Measurements from ENCODE around the gene TP63. TPM values are rescaled to one million over a fixed set of nuclear protein-coding genes. Genes with fewer than 3 reads are reported as not detected.

TP63 gene
- total and polyA plus RNA-seq, 7 experiments from 2014 or later, result 0.11 to 0.97 (median 0.20) TPM; not detected in 4

GRCh38 chr3:189781415-189781814 is 150.2 kb downstream of the TP63 start:
- no peaks in the 10 kb centered on the region for H3K4me1 ChIP-seq (ENCODE audit: control insufficient read depth in 2 of 2, insufficient read depth in 2 of 2, low read length in 2 of 2)
- ChIA-PET POLR2A (no interaction called here), CTCF (interaction anchor here (1.4 kb wide), 1 partner anchor 9 kb away, joined by 3 read pairs; no protein-coding TSS in a partner anchor)
- ATAC-seq, result no peak
- no peaks in the 10 kb centered on the region for H3K36me3 ChIP-seq (ENCODE audit: control insufficient read depth in 2 of 3, insufficient read depth in 3 of 3, low read length in 3 of 3)
- no peak overlapping the region for H3K4me3 ChIP-seq (ENCODE audit: low read length)
- no peak overlapping the region for H3K27ac ChIP-seq (ENCODE audit: low read depth, low read length)
- intact Hi-C loops (cut with micrococcal nuclease), result no loop called here
- Mint-ChIP-seq H3K27me3 (peaks cover 0 to 4% (median 0%) of the 10 kb centered on the region in 5 donors), H3K36me3 (no peaks in the 10 kb centered on the region), H3K4me1 (peaks cover 0 to 1% (median 0%) of the 10 kb centered on the region in 7 donors), H3K9me3 (peaks cover 0 to 2% (median 0%) of the 10 kb centered on the region in 11 donors), H3K27ac (no peak overlapping the region), H3K4me3 (no peak overlapping the region)
- no peaks in the 10 kb centered on the region for H3K27me3 ChIP-seq (ENCODE audit: control insufficient read depth in 2 of 2, insufficient read depth in 2 of 2, low read length in 2 of 2)
- DNase-seq, result no peak
- no peaks in the 10 kb centered on the region for H3K9me3 ChIP-seq (ENCODE audit: control insufficient read depth in 2 of 3, low read length in 3 of 3)

GRCh38 chr3:189786479-189787064 is 155.4 kb downstream of the TP63 start:
- Mint-ChIP-seq H3K9me3 (no peaks in the 10 kb centered on the region), H3K4me3 (no peak overlapping the region), H3K27me3 (peaks cover 0 to 4% (median 0%) of the 10 kb centered on the region in 5 donors), H3K27ac (no peak overlapping the region), H3K36me3 (no peaks in the 10 kb centered on the region), H3K4me1 (peaks cover 4 to 15% (median 10%) of the 10 kb centered on the region in 7 donors)
- POLR2A ChIA-PET, result no interaction called here
- Histone ChIP-seq H3K36me3 (ENCODE audit: control insufficient read depth in 2 of 3, insufficient read depth in 3 of 3, low read length in 3 of 3) (no peaks in the 10 kb centered on the region), H3K27ac (ENCODE audit: low read depth, low read length) (no peak overlapping the region), H3K9me3 (ENCODE audit: control insufficient read depth in 2 of 3, low read length in 3 of 3) (no peaks in the 10 kb centered on the region), H3K27me3 (ENCODE audit: control insufficient read depth in 2 of 2, insufficient read depth in 2 of 2, low read length in 2 of 2) (no peaks in the 10 kb centered on the region), H3K4me3 (ENCODE audit: low read length) (no peak overlapping the region), H3K4me1 (ENCODE audit: control insufficient read depth in 2 of 2, insufficient read depth in 2 of 2, low read length in 2 of 2) (no peaks in the 10 kb centered on the region)
- CTCF ChIA-PET, result interaction anchor here (0.6 kb wide), 1 partner anchor 40 kb away, joined by 3 read pairs; no protein-coding TSS in a partner anchor
- no peak for DNase-seq
- no peak for ATAC-seq
- intact Hi-C loops (cut with micrococcal nuclease), result loop anchor here in 1 of 2 donors (5.0 kb wide), 1 partner anchor 514 kb away; no protein-coding TSS in a partner anchor

- Histone ChIP-seq H3K36me3 (ENCODE audit: control insufficient read depth in 2 of 3, insufficient read depth in 3 of 3, low read length in 3 of 3) (no peaks in the 10 kb centered on the region), H3K27ac (ENCODE audit: low read depth, low read length) (no peak overlapping the region), H3K4me3 (ENCODE audit: low read length) (no peak overlapping the region), H3K27me3 (ENCODE audit: control insufficient read depth in 2 of 2, insufficient read depth in 2 of 2, low read length in 2 of 2) (no peaks in the 10 kb centered on the region), H3K9me3 (ENCODE audit: control insufficient read depth in 2 of 3, low read length in 3 of 3) (no peaks in the 10 kb centered on the region), H3K4me1 (ENCODE audit: control insufficient read depth in 2 of 2, insufficient read depth in 2 of 2, low read length in 2 of 2) (no peaks in the 10 kb centered on the region)
- Mint-ChIP-seq H3K9me3 (no peaks in the 10 kb centered on the region), H3K36me3 (no peaks in the 10 kb centered on the region), H3K27me3 (peaks cover 0 to 4% (median 0%) of the 10 kb centered on the region in 5 donors), H3K4me3 (no peak overlapping the region), H3K4me1 (peaks cover 4 to 15% (median 10%) of the 10 kb centered on the region in 7 donors), H3K27ac (no peak overlapping the region)
- DNase-seq, result no peak
- ChIA-PET POLR2A (no interaction called here), CTCF (interaction anchor here (0.6 kb wide), 1 partner anchor 40 kb away, joined by 3 read pairs; no protein-coding TSS in a partner anchor)
- no peak for ATAC-seq
- intact Hi-C loops (cut with micrococcal nuclease), result loop anchor here in 1 of 2 donors (5.0 kb wide), 1 partner anchor 515 kb away; no protein-coding TSS in a partner anchor
Observed at GRCh38 chr3:189787191-189787590, 156.0 kb downstream of the TP63 start.

- Histone ChIP-seq H3K27ac (ENCODE audit: low read depth, low read length) (no peak overlapping the region), H3K4me3 (ENCODE audit: low read length) (no peak overlapping the region), H3K4me1 (ENCODE audit: control insufficient read depth in 2 of 2, insufficient read depth in 2 of 2, low read length in 2 of 2) (no peaks in the 10 kb centered on the region), H3K27me3 (ENCODE audit: control insufficient read depth in 2 of 2, insufficient read depth in 2 of 2, low read length in 2 of 2) (no peaks in the 10 kb centered on the region), H3K9me3 (ENCODE audit: control insufficient read depth in 2 of 3, low read length in 3 of 3) (no peaks in the 10 kb centered on the region), H3K36me3 (ENCODE audit: control insufficient read depth in 2 of 3, insufficient read depth in 3 of 3, low read length in 3 of 3) (no peaks in the 10 kb centered on the region)
- H3K4me1 Mint-ChIP-seq, result peaks cover 4 to 15% (median 10%) of the 10 kb centered on the region in 7 donors
- ATAC-seq (no peak), DNase-seq (no peak)
- intact Hi-C loops (cut with micrococcal nuclease), result loop anchor here in 1 of 2 donors (5.0 kb wide), 1 partner anchor 515 kb away; no protein-coding TSS in a partner anchor
- H3K36me3 Mint-ChIP-seq, result no peaks in the 10 kb centered on the region
- H3K9me3 Mint-ChIP-seq, result no peaks in the 10 kb centered on the region
- H3K4me3 Mint-ChIP-seq, result no peak overlapping the region
- POLR2A ChIA-PET, result no interaction called here
- H3K27me3 Mint-ChIP-seq, result peaks cover 0 to 4% (median 0%) of the 10 kb centered on the region in 5 donors
- CTCF ChIA-PET, result no interaction called here
- no peak overlapping the region for H3K27ac Mint-ChIP-seq
Observed at GRCh38 chr3:189787632-189788031, 156.4 kb downstream of the TP63 start.

GRCh38 chr3:189789432-189789831 is 158.2 kb downstream of the TP63 start:
- no peak overlapping the region for H3K27ac ChIP-seq (ENCODE audit: low read depth, low read length)
- H3K4me1 ChIP-seq (ENCODE audit: control insufficient read depth in 2 of 2, insufficient read depth in 2 of 2, low read length in 2 of 2), result no peaks in the 10 kb centered on the region
- no peak overlapping the region for H3K4me3 ChIP-seq (ENCODE audit: low read length)
- no peaks in the 10 kb centered on the region for H3K9me3 ChIP-seq (ENCODE audit: control insufficient read depth in 2 of 3, low read length in 3 of 3)
- ATAC-seq (no peak), DNase-seq (no peak)
- Mint-ChIP-seq H3K27ac (no peak overlapping the region), H3K4me1 (peaks cover 4 to 19% (median 14%) of the 10 kb centered on the region in 7 donors), H3K27me3 (peaks cover 0 to 3% (median 0%) of the 10 kb centered on the region in 5 donors), H3K36me3 (no peaks in the 10 kb centered on the region), H3K4me3 (no peak overlapping the region), H3K9me3 (no peaks in the 10 kb centered on the region)
- POLR2A ChIA-PET, result no interaction called here
- CTCF ChIA-PET, result no interaction called here
- H3K27me3 ChIP-seq (ENCODE audit: control insufficient read depth in 2 of 2, insufficient read depth in 2 of 2, low read length in 2 of 2), result no peaks in the 10 kb centered on the region
- intact Hi-C loops (cut with micrococcal nuclease), result loop anchor here in 1 of 2 donors (5.0 kb wide), 1 partner anchor 517 kb away; no protein-coding TSS in a partner anchor
- no peaks in the 10 kb centered on the region for H3K36me3 ChIP-seq (ENCODE audit: control insufficient read depth in 2 of 3, insufficient read depth in 3 of 3, low read length in 3 of 3)

- Mint-ChIP-seq H3K36me3 (no peaks in the 10 kb centered on the region), H3K27me3 (peaks cover 0 to 4% (median 0%) of the 10 kb centered on the region in 5 donors), H3K27ac (peak overlapping the region in 2 of 9 donors; percentile 1 to 60), H3K4me3 (peak overlapping the region in 8 of 10 donors; percentile 1 to 54 (median 45)), H3K9me3 (no peaks in the 10 kb centered on the region), H3K4me1 (peaks cover 4 to 30% (median 24%) of the 10 kb centered on the region in 7 donors)
- Histone ChIP-seq H3K4me3 (ENCODE audit: low read length) (no peak overlapping the region), H3K4me1 (ENCODE audit: control insufficient read depth in 2 of 2, insufficient read depth in 2 of 2, low read length in 2 of 2) (no peaks in the 10 kb centered on the region), H3K9me3 (ENCODE audit: control insufficient read depth in 2 of 3, low read length in 3 of 3) (no peaks in the 10 kb centered on the region), H3K27ac (ENCODE audit: low read depth, low read length) (no peak overlapping the region), H3K36me3 (ENCODE audit: control insufficient read depth in 2 of 3, insufficient read depth in 3 of 3, low read length in 3 of 3) (no peaks in the 10 kb centered on the region), H3K27me3 (ENCODE audit: control insufficient read depth in 2 of 2, insufficient read depth in 2 of 2, low read length in 2 of 2) (no peaks in the 10 kb centered on the region)
- POLR2A ChIA-PET, result no interaction called here
- CTCF ChIA-PET, result interaction anchor here (0.7 kb wide), 1 partner anchor 28 kb away, joined by 10 read pairs; no protein-coding TSS in a partner anchor
- no peak for ATAC-seq
- no peak for DNase-seq
- intact Hi-C loops (cut with micrococcal nuclease), result no loop called here
Observed at GRCh38 chr3:189790658-189791057, 159.5 kb downstream of the TP63 start.
